ENCODE results near the gene PEX14. TPM values are rescaled to one million over a fixed set of nuclear protein-coding genes. Genes with fewer than 3 reads are reported as not detected.
A peak's percentile ranks its signal among the peaks of the same experiment; 100 is the strongest.
"Not testable (repeated sequence)": the region's sequence is repeated elsewhere in the genome, so short reads cannot be mapped to it uniquely, and the experiment has no call there.

Gene PEX14
- total and polyA plus RNA-seq, 2 donors: 8.8 to 16.1 TPM

DNA sequence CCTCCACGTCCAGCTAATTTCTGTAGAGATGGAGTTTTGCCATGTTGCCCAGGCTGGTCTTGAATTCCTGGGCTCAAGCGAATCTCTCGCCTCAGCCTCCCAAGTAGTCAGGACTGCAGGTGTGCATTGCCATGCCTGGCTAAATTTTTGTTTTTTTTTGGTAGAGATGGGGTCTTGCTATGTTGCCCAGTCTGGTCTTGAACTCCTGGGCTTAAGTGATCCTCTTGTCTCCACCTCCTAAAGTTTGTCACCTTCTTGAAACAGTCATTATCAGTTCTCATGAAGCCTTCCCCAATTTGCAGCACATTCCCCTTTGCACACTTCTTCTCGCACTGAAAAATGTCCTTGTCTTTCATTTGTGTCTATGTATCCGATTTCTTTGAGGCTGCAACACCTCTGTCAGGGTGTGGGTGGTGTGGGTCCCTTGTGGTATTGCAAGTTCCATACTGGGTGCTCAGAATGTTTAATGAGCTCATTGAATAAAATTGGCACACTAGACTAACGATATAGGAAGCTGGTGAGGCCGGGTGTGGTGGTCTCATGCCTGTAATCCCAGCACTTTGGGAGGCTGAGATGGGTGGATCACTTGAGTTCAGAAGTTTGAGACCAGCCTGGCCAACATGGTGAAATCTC is 27.8 kb upstream of the PEX14 start:
- no peaks in the 10 kb centered on the region for H3K9me3 ChIP-seq (ENCODE audit: control insufficient read depth in 2 of 2, insufficient read depth in 1 of 2, low read length in 1 of 2)
- DNase-seq (ENCODE audit: low read depth in 6 of 9, low spot score in 9 of 9): no peak
- no peak overlapping the region for H3K27ac ChIP-seq (ENCODE audit: low read depth in 1 of 2, low read length in 1 of 2)
- H3K36me3 ChIP-seq (ENCODE audit: control insufficient read depth in 2 of 2, insufficient read depth in 2 of 2, low read length in 1 of 2): peaks cover 5 to 17% of the 10 kb centered on the region in 2 donors
- H3K4me3 ChIP-seq (ENCODE audit: low read length in 2 of 2): no peak overlapping the region
- H3K27me3 ChIP-seq (ENCODE audit: control insufficient read depth in 2 of 2, insufficient read depth in 1 of 2, low read length in 1 of 2): no peaks in the 10 kb centered on the region
- no peaks in the 10 kb centered on the region for H3K4me1 ChIP-seq (ENCODE audit: control insufficient read depth in 2 of 2, insufficient read depth in 2 of 2, low read length in 2 of 2)
- WGBS: over 99% methylated on average over 7 of the region's 7 CpGs

DNA sequence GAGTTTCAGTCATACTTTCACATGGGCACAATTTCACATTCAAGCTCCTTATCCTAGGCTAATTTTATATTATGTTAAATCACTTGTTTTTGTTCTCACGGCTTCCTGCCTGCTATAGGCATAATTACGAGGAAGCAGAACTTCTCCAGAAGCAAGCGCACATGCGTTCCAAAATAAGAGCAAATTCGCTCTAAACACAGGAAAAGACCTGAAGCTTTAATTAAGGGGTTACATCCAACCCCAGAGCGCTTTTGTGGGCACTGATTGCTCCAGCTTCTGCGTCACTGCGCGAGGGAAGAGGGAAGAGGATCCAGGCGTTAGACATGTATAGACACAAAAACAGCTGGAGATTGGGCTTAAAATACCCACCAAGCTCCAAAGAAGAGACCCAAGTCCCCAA is 25.0 kb upstream of the PEX14 start, which contains the start of gene CORT:
Gene CORT (plus strand): TSS at position 281 of the 400 bp plus-strand sequence. CDS start 193 bp downstream, outside the sequence.
- H3K36me3 ChIP-seq (ENCODE audit: control insufficient read depth in 2 of 2, insufficient read depth in 2 of 2, low read length in 1 of 2): peaks cover 5 to 9% of the 10 kb centered on the region in 2 donors
- WGBS: 96% methylated on average over 10 of the region's 10 CpGs

DNA sequence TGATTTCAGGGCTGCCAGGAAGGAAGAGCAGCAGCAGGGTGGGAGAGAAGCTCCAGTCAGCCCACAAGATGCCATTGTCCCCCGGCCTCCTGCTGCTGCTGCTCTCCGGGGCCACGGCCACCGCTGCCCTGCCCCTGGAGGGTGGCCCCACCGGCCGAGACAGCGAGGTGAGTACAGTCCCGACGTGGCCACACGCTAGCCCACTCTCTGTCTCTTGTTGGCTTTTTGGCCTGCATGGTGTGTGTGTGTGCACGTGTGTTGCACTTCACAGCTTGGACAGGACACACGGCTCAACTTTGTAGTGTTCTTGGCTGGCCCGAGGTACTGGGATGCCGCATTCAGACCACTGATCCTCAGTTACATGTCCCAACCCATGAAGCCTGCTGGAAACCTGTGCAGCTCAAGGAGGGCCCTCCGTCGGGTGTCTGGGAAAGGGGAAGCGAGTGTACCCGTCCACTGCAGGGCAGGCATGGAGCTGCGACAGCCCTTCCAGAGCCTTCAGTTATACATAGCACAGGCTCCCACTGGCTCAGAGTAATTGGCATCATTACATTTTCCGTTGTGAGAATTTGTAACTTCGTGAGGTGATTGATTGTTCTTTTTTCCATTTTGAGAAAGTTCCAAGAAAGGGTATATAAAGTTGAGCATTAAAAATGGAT is 24.5 kb upstream of the PEX14 start:
- Histone ChIP-seq H3K27me3 (ENCODE audit: control insufficient read depth in 2 of 2, insufficient read depth in 1 of 2, low read length in 1 of 2) (no peaks in the 10 kb centered on the region), H3K9me3 (ENCODE audit: control insufficient read depth in 2 of 2, insufficient read depth in 1 of 2, low read length in 1 of 2) (peaks cover 1 to 7% of the 10 kb centered on the region in 2 donors), H3K4me1 (ENCODE audit: control insufficient read depth in 2 of 2, insufficient read depth in 2 of 2, low read length in 2 of 2) (no peaks in the 10 kb centered on the region), H3K27ac (ENCODE audit: low read depth in 1 of 2, low read length in 1 of 2) (no peak overlapping the region), H3K4me3 (ENCODE audit: low read length in 2 of 2) (no peak overlapping the region), H3K36me3 (ENCODE audit: control insufficient read depth in 2 of 2, insufficient read depth in 2 of 2, low read length in 1 of 2) (peaks cover 2 to 9% of the 10 kb centered on the region in 2 donors)
- no peak for DNase-seq (ENCODE audit: low read depth in 6 of 9, low spot score in 9 of 9)
- 94% methylated on average over 21 of the region's 21 CpGs for WGBS

More for the DNA sequence above, 25.0 kb upstream of the PEX14 start, which contains the start of gene CORT:
- Histone ChIP-seq H3K9me3 (ENCODE audit: control insufficient read depth in 2 of 2, insufficient read depth in 1 of 2, low read length in 1 of 2) (peaks cover 1 to 3% of the 10 kb centered on the region in 2 donors), H3K4me3 (ENCODE audit: low read length in 2 of 2) (no peak within 1 kb of the TSS), H3K27me3 (ENCODE audit: control insufficient read depth in 2 of 2, insufficient read depth in 1 of 2, low read length in 1 of 2) (no peaks in the 10 kb centered on the region), H3K4me1 (ENCODE audit: control insufficient read depth in 2 of 2, insufficient read depth in 2 of 2, low read length in 2 of 2) (no peaks in the 10 kb centered on the region), H3K27ac (ENCODE audit: low read depth in 1 of 2, low read length in 1 of 2) (no peak within 1 kb of the TSS)
- no peak for DNase-seq (ENCODE audit: low read depth in 6 of 9, low spot score in 9 of 9)

DNA sequence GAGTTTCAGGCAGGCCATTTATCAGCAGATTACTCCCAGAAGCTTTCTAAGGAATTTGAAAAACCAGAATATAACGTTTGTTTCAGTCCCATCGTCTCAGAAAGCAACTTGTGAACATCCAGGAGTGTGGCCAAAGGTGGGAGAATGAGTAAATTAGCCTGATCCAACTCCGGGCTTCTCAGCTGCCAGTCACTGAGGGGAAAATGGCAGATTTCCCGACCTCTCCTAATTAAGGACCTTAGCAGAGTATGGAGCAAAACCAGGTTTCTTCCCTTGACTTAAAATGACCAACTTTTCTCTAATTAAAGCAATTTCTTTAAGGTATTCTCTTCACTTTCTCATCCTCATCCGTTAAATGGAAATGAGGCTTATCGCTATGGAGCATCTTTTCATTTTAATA is 23.9 kb upstream of the PEX14 start:
- 86% methylated on average over 6 of the region's 6 CpGs for WGBS
- no peak for DNase-seq (ENCODE audit: low read depth in 6 of 9, low spot score in 9 of 9)
- Histone ChIP-seq H3K9me3 (ENCODE audit: control insufficient read depth in 2 of 2, insufficient read depth in 1 of 2, low read length in 1 of 2) (peaks cover 1 to 7% of the 10 kb centered on the region in 2 donors), H3K4me1 (ENCODE audit: control insufficient read depth in 2 of 2, insufficient read depth in 2 of 2, low read length in 2 of 2) (no peaks in the 10 kb centered on the region), H3K36me3 (ENCODE audit: control insufficient read depth in 2 of 2, insufficient read depth in 2 of 2, low read length in 1 of 2) (peaks cover 2 to 9% of the 10 kb centered on the region in 2 donors), H3K27me3 (ENCODE audit: control insufficient read depth in 2 of 2, insufficient read depth in 1 of 2, low read length in 1 of 2) (no peaks in the 10 kb centered on the region), H3K27ac (ENCODE audit: low read depth in 1 of 2, low read length in 1 of 2) (no peak overlapping the region), H3K4me3 (ENCODE audit: low read length in 2 of 2) (no peak overlapping the region)

DNA sequence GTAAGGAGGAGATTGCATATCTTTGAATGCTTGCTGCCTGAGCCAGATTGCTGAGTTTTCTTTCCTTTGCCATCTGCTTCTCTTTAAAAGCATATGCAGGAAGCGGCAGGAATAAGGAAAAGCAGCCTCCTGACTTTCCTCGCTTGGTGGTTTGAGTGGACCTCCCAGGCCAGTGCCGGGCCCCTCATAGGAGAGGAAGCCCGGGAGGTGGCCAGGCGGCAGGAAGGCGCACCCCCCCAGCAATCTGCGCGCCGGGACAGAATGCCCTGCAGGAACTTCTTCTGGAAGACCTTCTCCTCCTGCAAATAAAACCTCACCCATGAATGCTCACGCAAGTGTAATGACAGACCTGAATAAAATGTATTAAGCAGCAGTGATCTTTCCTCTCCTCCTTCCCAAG is 23.5 kb upstream of the PEX14 start:
- Histone ChIP-seq H3K4me1 (ENCODE audit: control insufficient read depth in 2 of 2, insufficient read depth in 2 of 2, low read length in 2 of 2) (no peaks in the 10 kb centered on the region), H3K27me3 (ENCODE audit: control insufficient read depth in 2 of 2, insufficient read depth in 1 of 2, low read length in 1 of 2) (no peaks in the 10 kb centered on the region), H3K9me3 (ENCODE audit: control insufficient read depth in 2 of 2, insufficient read depth in 1 of 2, low read length in 1 of 2) (peaks cover 1 to 7% of the 10 kb centered on the region in 2 donors), H3K4me3 (ENCODE audit: low read length in 2 of 2) (no peak overlapping the region), H3K36me3 (ENCODE audit: control insufficient read depth in 2 of 2, insufficient read depth in 2 of 2, low read length in 1 of 2) (peaks cover 2 to 11% of the 10 kb centered on the region in 2 donors), H3K27ac (ENCODE audit: low read depth in 1 of 2, low read length in 1 of 2) (no peak overlapping the region)
- WGBS: 34% methylated on average over 10 of the region's 10 CpGs
- no peak for DNase-seq (ENCODE audit: low read depth in 6 of 9, low spot score in 9 of 9)

DNA sequence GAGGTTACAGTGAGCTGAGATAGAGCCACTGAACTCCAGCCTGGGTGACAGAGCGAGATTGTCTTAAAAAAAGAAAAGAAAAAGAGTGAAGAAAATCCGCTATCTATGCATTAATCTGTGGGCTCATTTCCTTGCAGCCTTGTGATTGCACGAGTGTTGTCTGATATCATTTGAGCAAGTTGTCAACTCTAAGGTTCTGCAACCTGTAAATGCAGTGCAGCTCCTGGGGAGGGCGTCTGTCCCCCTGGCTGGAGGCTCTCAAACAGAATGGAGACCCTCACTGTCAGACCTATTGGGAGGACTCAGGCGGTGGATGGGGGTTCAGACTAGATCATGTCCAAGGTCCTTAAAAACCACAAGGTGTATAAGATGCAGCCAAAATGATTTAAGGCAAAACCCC is 18.7 kb upstream of the PEX14 start:
- DNase-seq (ENCODE audit: low read depth in 6 of 9, low spot score in 9 of 9): no peak
- H3K9me3 ChIP-seq (ENCODE audit: control insufficient read depth in 2 of 2, insufficient read depth in 1 of 2, low read length in 1 of 2): peaks cover 1 to 7% of the 10 kb centered on the region in 2 donors
- H3K27me3 ChIP-seq (ENCODE audit: control insufficient read depth in 2 of 2, insufficient read depth in 1 of 2, low read length in 1 of 2): no peaks in the 10 kb centered on the region
- H3K36me3 ChIP-seq (ENCODE audit: control insufficient read depth in 2 of 2, insufficient read depth in 2 of 2, low read length in 1 of 2): peaks cover 8 to 10% of the 10 kb centered on the region in 2 donors
- no peak overlapping the region for H3K27ac ChIP-seq (ENCODE audit: low read depth in 1 of 2, low read length in 1 of 2)
- peaks cover 0 to 6% of the 10 kb centered on the region in 2 donors for H3K4me1 ChIP-seq (ENCODE audit: control insufficient read depth in 2 of 2, insufficient read depth in 2 of 2, low read length in 2 of 2)
- WGBS: 95% methylated on average over 5 of the region's 5 CpGs
- H3K4me3 ChIP-seq (ENCODE audit: low read length in 2 of 2): no peak overlapping the region

DNA sequence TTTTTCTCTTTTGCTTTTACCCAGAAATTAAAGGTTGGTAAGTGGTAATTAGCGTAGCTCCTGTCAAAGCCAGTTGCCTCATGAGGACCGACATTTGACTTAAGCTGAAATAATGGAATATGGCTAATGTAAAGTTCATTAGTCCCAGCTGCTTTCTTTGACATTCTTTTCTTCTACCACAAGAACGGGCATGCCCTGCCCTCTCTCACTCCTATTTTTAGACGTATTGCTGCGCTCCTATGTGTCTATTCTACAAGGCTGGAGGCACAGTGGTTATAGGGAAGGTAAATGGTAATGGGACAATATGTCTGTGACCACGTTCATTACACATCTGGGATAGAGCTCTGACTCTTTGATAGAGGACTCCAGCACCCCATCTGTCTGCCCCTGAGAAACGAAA is 18.1 kb upstream of the PEX14 start:
- H3K36me3 ChIP-seq (ENCODE audit: control insufficient read depth in 2 of 2, insufficient read depth in 2 of 2, low read length in 1 of 2): peaks cover 14 to 16% of the 10 kb centered on the region in 2 donors
- no peak for DNase-seq (ENCODE audit: low read depth in 6 of 9, low spot score in 9 of 9)
- H3K4me3 ChIP-seq (ENCODE audit: low read length in 2 of 2): no peak overlapping the region
- peaks cover 1 to 7% of the 10 kb centered on the region in 2 donors for H3K9me3 ChIP-seq (ENCODE audit: control insufficient read depth in 2 of 2, insufficient read depth in 1 of 2, low read length in 1 of 2)
- peaks cover 0 to 6% of the 10 kb centered on the region in 2 donors for H3K4me1 ChIP-seq (ENCODE audit: control insufficient read depth in 2 of 2, insufficient read depth in 2 of 2, low read length in 2 of 2)
- no peak overlapping the region for H3K27ac ChIP-seq (ENCODE audit: low read depth in 1 of 2, low read length in 1 of 2)
- no peaks in the 10 kb centered on the region for H3K27me3 ChIP-seq (ENCODE audit: control insufficient read depth in 2 of 2, insufficient read depth in 1 of 2, low read length in 1 of 2)
- 93% methylated on average over 7 of the region's 7 CpGs for whole genome bisulfite sequencing

DNA sequence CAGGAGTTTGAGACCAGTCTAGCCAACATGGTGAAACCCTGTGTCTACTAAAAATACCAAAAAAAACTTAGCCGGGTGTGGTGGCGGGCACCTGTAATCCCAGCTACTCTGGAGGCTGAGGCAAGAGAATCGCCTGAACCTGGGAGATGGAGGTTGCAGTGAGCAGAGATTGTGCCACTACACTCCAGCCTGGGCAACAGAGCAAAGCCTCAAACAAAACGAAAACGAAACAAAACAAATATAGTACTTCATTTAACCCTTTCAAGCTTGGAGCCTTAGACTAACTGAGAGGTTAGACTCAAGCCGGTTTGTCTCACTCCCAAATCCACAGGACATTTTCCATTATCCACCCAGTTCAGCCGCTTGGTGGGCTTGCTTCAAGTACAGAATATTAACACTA is 17.3 kb upstream of the PEX14 start:
- H3K4me3 ChIP-seq (ENCODE audit: low read length in 2 of 2); DNase-seq (ENCODE audit: low read depth in 6 of 9, low spot score in 9 of 9); H3K9me3 ChIP-seq (ENCODE audit: control insufficient read depth in 2 of 2, insufficient read depth in 1 of 2, low read length in 1 of 2); H3K27me3 ChIP-seq (ENCODE audit: control insufficient read depth in 2 of 2, insufficient read depth in 1 of 2, low read length in 1 of 2); H3K4me1 ChIP-seq (ENCODE audit: control insufficient read depth in 2 of 2, insufficient read depth in 2 of 2, low read length in 2 of 2): not testable (repeated sequence)
- 84% methylated on average over 7 of the region's 7 CpGs for WGBS
- H3K36me3 ChIP-seq (ENCODE audit: control insufficient read depth in 2 of 2, insufficient read depth in 2 of 2, low read length in 1 of 2): peaks cover 19 to 24% of the 10 kb centered on the region in 2 donors
- peak overlapping the region in 1 of 2 donors; percentile 1 for H3K27ac ChIP-seq (ENCODE audit: low read depth in 1 of 2, low read length in 1 of 2)

- no peak overlapping the region for H3K4me3 ChIP-seq (ENCODE audit: low read length in 2 of 2)
These were observed 16.9 kb upstream of the PEX14 start for GRCh38 chr1:10457875-10458274.

More at GRCh38 chr1:10457875-10458274, 16.9 kb upstream of the PEX14 start:
- Histone ChIP-seq H3K9me3 (ENCODE audit: control insufficient read depth in 2 of 2, insufficient read depth in 1 of 2, low read length in 1 of 2) (peaks cover 1 to 7% of the 10 kb centered on the region in 2 donors), H3K36me3 (ENCODE audit: control insufficient read depth in 2 of 2, insufficient read depth in 2 of 2, low read length in 1 of 2) (peaks cover 23 to 28% of the 10 kb centered on the region in 2 donors), H3K27me3 (ENCODE audit: control insufficient read depth in 2 of 2, insufficient read depth in 1 of 2, low read length in 1 of 2) (no peaks in the 10 kb centered on the region), H3K27ac (ENCODE audit: low read depth in 1 of 2, low read length in 1 of 2) (peak overlapping the region; percentile 1 to 5), H3K4me1 (ENCODE audit: control insufficient read depth in 2 of 2, insufficient read depth in 2 of 2, low read length in 2 of 2) (peaks cover 0 to 6% of the 10 kb centered on the region in 2 donors)
- no peak for DNase-seq (ENCODE audit: low read depth in 6 of 9, low spot score in 9 of 9)
- 93% methylated on average over 9 of the region's 9 CpGs for WGBS
